Measurements from ENCODE around the gene XIRP2.

DNA sequence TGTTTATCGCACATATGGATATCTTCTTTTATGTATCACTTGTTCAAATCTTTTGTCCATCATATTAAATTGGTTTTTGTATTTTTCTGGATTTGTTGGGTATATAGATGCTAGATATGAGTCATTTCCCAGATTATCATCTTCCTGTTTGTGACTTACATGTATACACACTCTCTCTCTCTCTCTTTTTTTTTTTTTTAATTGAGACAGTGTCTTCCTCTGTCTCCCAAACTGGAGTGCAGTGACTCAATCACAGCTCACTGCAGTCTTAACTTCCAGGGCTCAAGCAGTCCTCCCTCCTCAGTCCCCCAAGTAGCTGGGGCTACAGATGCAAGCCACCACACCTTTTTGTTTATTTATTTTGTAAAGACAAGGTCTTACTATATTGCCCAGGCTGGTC, 43.8 kb downstream of the XIRP2 start:
- TF ChIP-seq USF2 (IDR thresholded peaks at IDR 0.05; ENCODE audit: low read length) (no peak), POLR2AphosphoS5 (IDR thresholded peaks at IDR 0.05; ENCODE audit: low read depth, low read length) (no peak), CREB1 (IDR thresholded peaks at IDR 0.05) (no peak), JUN (IDR thresholded peaks at IDR 0.05; ENCODE audit: low read depth, low read length) (no peak), RXRA (IDR thresholded peaks at IDR 0.05; ENCODE audit: insufficient read depth, low read depth, low read length) (no peak), RNF2 (IDR thresholded peaks at IDR 0.05; ENCODE audit: borderline replicate concordance, low read depth, low read length, missing control alignments, poor library complexity, severe bottlenecking) (no peak), TEAD4 (IDR thresholded peaks at IDR 0.05; ENCODE audit: low read depth, low read length) (no peak)

Data from H1 (cell line).